ENCODE results near the gene TTC28.

DNA sequence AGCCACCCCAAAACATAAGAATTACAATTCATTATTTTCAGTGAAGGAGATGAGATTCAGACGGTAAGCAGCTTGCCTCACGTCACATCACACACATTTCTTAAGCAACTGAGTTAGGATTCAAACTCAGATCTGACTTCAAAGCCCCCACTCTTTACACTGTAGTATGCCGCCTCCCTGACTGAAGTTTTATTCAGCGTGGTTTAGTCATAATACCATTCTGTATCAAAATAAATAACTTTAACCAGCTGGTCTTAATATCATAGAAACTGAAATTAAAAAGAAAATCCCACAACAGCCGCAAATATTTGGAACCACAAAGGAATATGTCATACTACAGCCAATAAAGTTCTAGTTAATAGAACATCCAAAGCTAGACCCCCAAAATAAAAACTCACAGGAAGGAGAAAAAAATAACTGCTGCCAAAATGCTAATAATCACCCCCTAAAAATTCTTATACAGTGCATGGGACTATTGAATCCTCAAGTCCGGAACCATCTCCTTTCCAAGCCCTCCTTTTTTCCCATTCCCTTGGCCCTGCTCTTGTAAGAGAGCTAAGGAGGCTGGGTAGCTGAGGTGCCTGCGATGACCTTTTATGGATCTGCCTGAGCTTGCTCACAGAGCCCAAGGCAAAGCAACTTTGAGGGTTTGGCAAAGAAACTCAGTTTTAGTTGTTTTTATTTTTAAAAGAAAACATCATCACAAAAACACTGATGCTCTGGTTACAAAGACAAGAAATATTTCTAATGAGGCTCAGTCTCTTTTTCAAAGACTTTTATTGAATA, 334.5 kb downstream of the TTC28 start:
- TF ChIP-seq EZH2 (IDR thresholded peaks at IDR 0.05) (no peak), EZH2phosphoT487 (IDR thresholded peaks at IDR 0.05; ENCODE audit: borderline replicate concordance) (no peak), CTCF (IDR thresholded peaks at IDR 0.05 in 2 of 3, conservative IDR thresholded peaks at IDR 0.05 in 1 of 3; ENCODE audit: borderline replicate concordance in 1 of 3, insufficient read depth in 1 of 3, low read depth in 2 of 3, low read length in 2 of 3) (no peak)
